Upper lobe of right lung (tissue), 1 donor: ENCODE data around the gene SCRT2. TPM values are rescaled to one million over a fixed set of nuclear protein-coding genes. Genes with fewer than 3 reads are reported as not detected.

Source experiments
- ATAC-seq: fragments of 200-7000 bp; cut with Tn5 transposase; one replicate; pipeline ENCODE4 v1.9.1; 2020; ENCODE audit warnings: mild to moderate bottlenecking, moderate library complexity
- DNase-seq: peaks from one replicate; pipeline ENCODE4 v3.0.0-alpha.2; 2020
- H3K27ac ChIP-seq: fragments of 200-600 bp; one replicate; pipeline ENCODE4 v1.8.0; 2022
- H3K27me3 ChIP-seq: fragments of 200-600 bp; one replicate; pipeline ENCODE4 v1.8.0; 2022; ENCODE audit warnings: mild to moderate bottlenecking
- H3K36me3 ChIP-seq: fragments of 200-600 bp; one replicate; pipeline ENCODE4 v1.8.0; 2022
- H3K4me1 ChIP-seq: fragments of 200-600 bp; one replicate; pipeline ENCODE4 v1.8.0; 2022
- H3K4me3 ChIP-seq: fragments of 200-600 bp; one replicate; pipeline ENCODE4 v1.8.0; 2022; ENCODE audit warnings: mild to moderate bottlenecking
- H3K9me3 ChIP-seq: fragments of 200-600 bp; one replicate; pipeline ENCODE4 v1.8.0; 2022
- intact Hi-C: fragments of 100-400 bp; cut with DNase I; formaldehyde crosslinking; loops from one replicate; pipeline ENCODE4 v1.11.0; 2022
- total RNA-seq: library from RNA; stranded (reverse); fragmentation: NEBNext Ultra II Directional; extraction: Animal tissue kit (Norgen Biotek cat#: 25700); gene quantifications from one replicate; pipeline ENCODE4 v1.2.1, GENCODE V29; 2021
- TF ChIP-seq, protein P1 (sequence below): fragments of 200-600 bp; IDR thresholded peaks from one replicate; pipeline ENCODE4 v1.8.0; 2022; ENCODE audit warnings: antibody characterized with exemption
- donor health status: DM: no; HTN: yes; CAD: no; lungs with severe emphysema.

The SCRT2 gene
- total RNA-seq, 1 donor from 2014 or later, result not detected

- intact Hi-C loops, result no loop called here
- TF ChIP-seq, protein P1, sequence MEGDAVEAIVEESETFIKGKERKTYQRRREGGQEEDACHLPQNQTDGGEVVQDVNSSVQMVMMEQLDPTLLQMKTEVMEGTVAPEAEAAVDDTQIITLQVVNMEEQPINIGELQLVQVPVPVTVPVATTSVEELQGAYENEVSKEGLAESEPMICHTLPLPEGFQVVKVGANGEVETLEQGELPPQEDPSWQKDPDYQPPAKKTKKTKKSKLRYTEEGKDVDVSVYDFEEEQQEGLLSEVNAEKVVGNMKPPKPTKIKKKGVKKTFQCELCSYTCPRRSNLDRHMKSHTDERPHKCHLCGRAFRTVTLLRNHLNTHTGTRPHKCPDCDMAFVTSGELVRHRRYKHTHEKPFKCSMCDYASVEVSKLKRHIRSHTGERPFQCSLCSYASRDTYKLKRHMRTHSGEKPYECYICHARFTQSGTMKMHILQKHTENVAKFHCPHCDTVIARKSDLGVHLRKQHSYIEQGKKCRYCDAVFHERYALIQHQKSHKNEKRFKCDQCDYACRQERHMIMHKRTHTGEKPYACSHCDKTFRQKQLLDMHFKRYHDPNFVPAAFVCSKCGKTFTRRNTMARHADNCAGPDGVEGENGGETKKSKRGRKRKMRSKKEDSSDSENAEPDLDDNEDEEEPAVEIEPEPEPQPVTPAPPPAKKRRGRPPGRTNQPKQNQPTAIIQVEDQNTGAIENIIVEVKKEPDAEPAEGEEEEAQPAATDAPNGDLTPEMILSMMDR, result no peak
- Histone ChIP-seq H3K4me1 (no peaks in the 10 kb centered on the region), H3K27me3 (no peaks in the 10 kb centered on the region), H3K27ac (no peak overlapping the region), H3K36me3 (no peaks in the 10 kb centered on the region), H3K9me3 (no peaks in the 10 kb centered on the region), H3K4me3 (no peak overlapping the region)
- ATAC-seq (no peak), DNase-seq (peak; percentile 15)
Measured at GRCh38 chr20:635893-636338, 39.7 kb downstream of the SCRT2 start.

DNA sequence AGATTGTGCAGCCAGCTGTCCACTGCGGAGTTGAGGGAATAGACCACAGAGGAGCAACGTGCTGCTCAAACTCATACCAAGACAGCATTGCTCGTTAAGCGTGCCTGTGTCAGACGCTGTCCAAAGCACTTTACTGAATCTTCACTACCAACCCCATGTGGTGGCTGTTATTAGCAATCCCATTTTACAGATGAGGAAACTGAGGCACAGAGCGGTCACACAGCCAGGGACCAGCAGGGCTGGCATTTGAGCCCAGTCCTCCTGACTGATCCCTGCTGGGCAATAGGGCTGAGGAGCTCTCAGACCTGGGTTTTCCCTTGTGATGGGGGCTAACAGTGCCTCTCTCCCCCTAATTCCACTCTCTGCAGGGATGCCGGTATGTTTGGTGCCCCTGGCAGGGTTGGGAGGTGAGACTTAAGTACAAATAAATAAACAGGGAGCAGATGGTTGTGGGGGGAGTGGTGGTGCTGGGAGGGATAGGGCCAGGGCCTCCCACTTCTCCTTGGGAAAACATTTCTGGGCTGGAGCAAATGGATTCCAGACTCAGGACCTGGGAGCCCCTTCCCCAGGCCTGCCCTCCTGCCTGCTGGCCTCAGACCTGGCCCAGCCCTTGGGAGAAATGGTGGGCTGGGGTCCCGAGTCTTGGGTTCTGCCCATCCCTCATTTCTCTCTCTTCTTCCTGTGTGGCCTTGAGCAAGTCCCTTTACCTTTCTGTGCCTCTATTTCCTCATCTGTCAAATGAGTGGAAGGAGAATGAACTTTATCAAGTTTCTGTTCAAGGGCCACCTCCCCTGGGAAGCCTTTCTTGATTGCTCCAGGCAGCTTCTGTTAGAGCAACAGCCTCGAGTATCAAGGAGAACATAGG lies 40.3 kb downstream of the SCRT2 start:
- H3K4me3 ChIP-seq, result no peak overlapping the region
- H3K9me3 ChIP-seq, result no peaks in the 10 kb centered on the region
- H3K4me1 ChIP-seq, result no peaks in the 10 kb centered on the region
- TF ChIP-seq, protein P1, result no peak
- no peaks in the 10 kb centered on the region for H3K36me3 ChIP-seq
- H3K27me3 ChIP-seq, result no peaks in the 10 kb centered on the region
- ATAC-seq (no peak), DNase-seq (peak; percentile 29)
- intact Hi-C loops, result no loop called here
- no peak overlapping the region for H3K27ac ChIP-seq

GRCh38 chr20:634148-634925 lies 41.3 kb downstream of the SCRT2 start:
- TF ChIP-seq, protein P1, result no peak
- DNase-seq (peak; percentile 52), ATAC-seq (no peak)
- no peaks in the 10 kb centered on the region for H3K36me3 ChIP-seq
- H3K4me1 ChIP-seq, result no peaks in the 10 kb centered on the region
- H3K4me3 ChIP-seq, result no peak overlapping the region
- H3K27ac ChIP-seq, result no peak overlapping the region
- H3K9me3 ChIP-seq, result no peaks in the 10 kb centered on the region
- intact Hi-C loops, result no loop called here
- no peaks in the 10 kb centered on the region for H3K27me3 ChIP-seq

GRCh38 chr20:631101-631500 lies 44.5 kb downstream of the SCRT2 start:
- H3K4me3 ChIP-seq, result no peak overlapping the region
- TF ChIP-seq, protein P1, result no peak
- ATAC-seq (no peak), DNase-seq (no peak)
- H3K27me3 ChIP-seq, result no peaks in the 10 kb centered on the region
- no peaks in the 10 kb centered on the region for H3K4me1 ChIP-seq
- no peaks in the 10 kb centered on the region for H3K9me3 ChIP-seq
- no peak overlapping the region for H3K27ac ChIP-seq
- H3K36me3 ChIP-seq, result no peaks in the 10 kb centered on the region
- intact Hi-C loops, result no loop called here

- intact Hi-C loops, result no loop called here
- DNase-seq (no peak), ATAC-seq (no peak)
- no peak overlapping the region for H3K27ac ChIP-seq
- H3K27me3 ChIP-seq, result no peaks in the 10 kb centered on the region
- H3K36me3 ChIP-seq, result no peaks in the 10 kb centered on the region
- H3K4me1 ChIP-seq, result no peaks in the 10 kb centered on the region
- no peaks in the 10 kb centered on the region for H3K9me3 ChIP-seq
- H3K4me3 ChIP-seq, result no peak overlapping the region
- TF ChIP-seq, protein P1, result no peak
Measured at GRCh38 chr20:626579-626978, 49.0 kb downstream of the SCRT2 start.
